Endothelial cell of umbilical vein (primary cell): ENCODE results near the gene CD93. TPM values are rescaled to one million over a fixed set of nuclear protein-coding genes. Genes with fewer than 3 reads are reported as not detected.

Source experiments
- BruUV-seq: library from RNA; stranded (reverse); fragments of 400-500 nt; replicated peaks from 2 replicates; lab custom pipeline; 2021; lab: Mats Ljungman, UMichigan
- CTCF ChIA-PET: fragments of 300-600, 350-600 bp; sonication (Branson Sonifier 250); formaldehyde crosslinking; loops from one replicate; lab custom pipeline; 2021; ENCODE audit warnings: antibody characterized with exemption, inconsistent platforms; lab: Charles Lee
- POLR2A ChIA-PET: fragments of 300-600, 350-600 bp; sonication (Branson Sonifier 250); formaldehyde crosslinking; loops from one replicate; lab custom pipeline; 2021; ENCODE audit warnings: antibody characterized with exemption, inconsistent platforms; lab: Charles Lee
- DNase-seq: peaks from one replicate; pipeline ENCODE4 v3.0.0-alpha.2; 2011; ENCODE audit warnings: low read depth, low spot score
- FAIRE-seq: peaks from 2 replicates; lab custom pipeline; 2011; peaks lifted over from hg19 to GRCh38; lab: Jason Lieb, UNC
- H2AFZ ChIP-seq: 2 replicates; pipeline ENCODE4 v1.6.0; 2012; ENCODE audit warnings: low read depth, low read length, control low read depth, inconsistent platforms
- H3K27ac ChIP-seq: 2 replicates; pipeline ENCODE4 v1.5.1; 2011; ENCODE audit warnings: low read depth, mild to moderate bottlenecking, control low read depth, low read length, moderate library complexity; ENCODE audit not compliant: insufficient read depth
- H3K27me3 ChIP-seq, 2 experiments: 2 replicates each; pipeline versions ENCODE4 v1.6.0 to v1.6.1; 2011; ENCODE audit warnings: low read length in 2 of 2, mixed read lengths in 1 of 2; ENCODE audit not compliant: control insufficient read depth in 2 of 2, insufficient read depth in 2 of 2
- H3K36me3 ChIP-seq, 2 experiments: 2 replicates in 1 of 2; 3 replicates in 1 of 2; pipeline ENCODE4 v1.5.1; 2011; ENCODE audit warnings: low read length in 2 of 2, mild to moderate bottlenecking in 1 of 2, moderate library complexity in 1 of 2; ENCODE audit not compliant: control insufficient read depth in 2 of 2, insufficient read depth in 2 of 2; ENCODE audit errors: extremely low read depth in 1 of 2
- H3K4me1 ChIP-seq: 3 replicates; pipeline ENCODE4 v1.5.1; 2011; ENCODE audit warnings: mild to moderate bottlenecking, low read length; ENCODE audit not compliant: control insufficient read depth, insufficient read depth; ENCODE audit errors: extremely low read depth
- H3K4me2 ChIP-seq: 2 replicates; pipeline ENCODE4 v1.6.1; 2011; ENCODE audit warnings: low read length, control low read depth, mixed read lengths; ENCODE audit not compliant: insufficient read depth
- H3K4me3 ChIP-seq, 3 experiments: fragments of 200-600 bp in 1 of 3; sonication (generic), shearing (Covaris generic) in 1 of 3; replicated peaks in 1 of 3; 2 replicates each; pipeline ENCODE4 v1.5.1; 2011 to 2016; ENCODE audit warnings: control low read depth in 3 of 3, low read length in 3 of 3, mild to moderate bottlenecking in 2 of 3, inconsistent platforms in 1 of 3, low read depth in 1 of 3, moderate library complexity in 1 of 3; ENCODE audit not compliant: insufficient read depth in 1 of 3
- H3K79me2 ChIP-seq: 2 replicates; pipeline ENCODE4 v1.6.0; 2012; ENCODE audit warnings: low read length, inconsistent platforms; ENCODE audit not compliant: control insufficient read depth, insufficient read depth
- H3K9ac ChIP-seq: replicated peaks from 2 replicates; pipeline ENCODE3; 2011; ENCODE audit warnings: low read length, control low read depth; ENCODE audit not compliant: insufficient read depth; ENCODE audit errors: extremely low read depth
- H3K9me1 ChIP-seq: replicated peaks from 3 replicates; pipeline ENCODE4 v1.6.0; 2011; ENCODE audit warnings: mild to moderate bottlenecking, low read length; ENCODE audit not compliant: control insufficient read depth, insufficient read depth; ENCODE audit errors: extremely low read depth
- H3K9me3 ChIP-seq: replicated peaks from 2 replicates; pipeline ENCODE4 v1.5.1; 2012; ENCODE audit warnings: low read length, inconsistent platforms; ENCODE audit not compliant: control insufficient read depth, insufficient read depth
- H4K20me1 ChIP-seq: replicated peaks from 2 replicates; pipeline ENCODE3; 2011; ENCODE audit warnings: mild to moderate bottlenecking, low read length; ENCODE audit not compliant: control insufficient read depth, insufficient read depth; ENCODE audit errors: extremely low read depth
- CTCF ChIP-seq, 2 donors: IDR thresholded peaks; 1 replicate in 1 of 2; 2 replicates in 1 of 2; pipeline ENCODE4 v1.5.1; 2011; ENCODE audit warnings: low read length in 2 of 2, mild to moderate bottlenecking in 2 of 2, moderate library complexity in 2 of 2, control low read depth in 1 of 2, inconsistent platforms in 1 of 2, low read depth in 1 of 2; ENCODE audit not compliant: insufficient read depth in 1 of 2; ENCODE audit errors: extremely low read depth in 1 of 2
- EZH2 ChIP-seq: IDR thresholded peaks from 2 replicates; pipeline ENCODE4 v1.6.1; 2012; ENCODE audit warnings: borderline replicate concordance, low read depth, mild to moderate bottlenecking, moderate library complexity, low read length, inconsistent platforms; ENCODE audit not compliant: severe bottlenecking
- FOS ChIP-seq: IDR thresholded peaks from 2 replicates; pipeline ENCODE4 v1.6.1; 2011; ENCODE audit warnings: mild to moderate bottlenecking, low read length, moderate library complexity, borderline replicate concordance; ENCODE audit not compliant: insufficient read depth
- GATA2 ChIP-seq: IDR thresholded peaks from 2 replicates; pipeline ENCODE4 v1.7.0; 2011; ENCODE audit warnings: low read depth, mild to moderate bottlenecking, moderate library complexity, mixed read lengths, low read length; ENCODE audit not compliant: insufficient read length, insufficient read depth
- JUN ChIP-seq: IDR thresholded peaks from 2 replicates; pipeline ENCODE4 v1.6.1; 2011; ENCODE audit warnings: borderline replicate concordance, low read depth; ENCODE audit not compliant: insufficient read length, insufficient read depth
- MAX ChIP-seq: IDR thresholded peaks from 2 replicates; pipeline ENCODE4 v1.6.1; 2011; ENCODE audit not compliant: insufficient read depth, insufficient read length
- MYC ChIP-seq: IDR thresholded peaks from one replicate; pipeline ENCODE4 v1.6.1; 2011; ENCODE audit warnings: mild to moderate bottlenecking, low read depth, low read length
- POLR2A ChIP-seq: IDR thresholded peaks from 2 replicates; pipeline ENCODE4 v1.6.1; 2012; ENCODE audit warnings: low read depth, mild to moderate bottlenecking, control low read depth, low read length
- POLR2AphosphoS5 ChIP-seq: IDR thresholded peaks from 2 replicates; pipeline ENCODE4 v1.6.1; 2012; ENCODE audit warnings: low read depth, mild to moderate bottlenecking, control low read depth, low read length, moderate library complexity; ENCODE audit not compliant: insufficient read depth
- dilution Hi-C: fragments of 300-500 bp; cut with MboI; formaldehyde crosslinking; loops from one replicate; pipeline ENCODE4 v1.15.0; 2019; ENCODE audit warnings: low sequenced_read_pairs; ENCODE audit not compliant: extremely low pct_ligation_motif_present
- intact Hi-C: fragments of 100-400 bp; cut with micrococcal nuclease; formaldehyde crosslinking; loops from one replicate; pipeline ENCODE4 v1.10.0; 2022
- polyA plus RNA-seq, 4 experiments: library from polyadenylated mRNA; depleted of rRNA in 3 of 4; stranded (reverse) in 3 of 4; unstranded in 1 of 4; fragments of >200 nt; gene quantifications; 2 replicates each; pipeline versions ENCODE4 v1.2.1 to v1.2.3, GENCODE V29; 2011 to 2012; ENCODE audit warnings: missing spikeins in 1 of 4
- total RNA-seq: library from RNA; stranded (reverse); gene quantifications from 2 replicates; pipeline ENCODE4 v1.2.3, GENCODE V29; 2021

The CD93 gene
- total and polyA plus RNA-seq, 2 donors (not counting 3 experiments of a cell fraction or from before 2014, with no cell fraction given) = 180 to 413 TPM

- intact Hi-C loops = no loop called here
- no peaks in the 10 kb centered on the region for H3K9me1 ChIP-seq
- H3K79me2 ChIP-seq = no peaks in the 10 kb centered on the region
- H3K9ac ChIP-seq = no peak overlapping the region
- H3K27ac ChIP-seq = no peak overlapping the region
- no peaks in the 10 kb centered on the region for H4K20me1 ChIP-seq
- H3K27me3 ChIP-seq = no peaks in the 10 kb centered on the region
- ChIA-PET POLR2A (no interaction called here), CTCF (interaction anchor here (1.0 to 1.8 kb wide), 4 partner anchors 11 to 117 kb away, joined by 3 to 6 read pairs (median 4); no protein-coding TSS in a partner anchor)
- no peaks in the 10 kb centered on the region for H3K9me3 ChIP-seq
- no peak overlapping the region for H3K4me3 ChIP-seq
- H3K4me2 ChIP-seq = no peak overlapping the region
- BruUV-seq = no TSS peak
- FAIRE-seq (no peak), DNase-seq (no peak)
- dilution Hi-C loops = no loop called here
- TF ChIP-seq FOS (no peak), MYC (no peak), POLR2A (no peak), CTCF (IDR thresholded peaks at IDR 0.05; ENCODE audit: extremely low read depth in 1 of 2, insufficient read depth in 1 of 2, low read depth in 1 of 2, low read length in 2 of 2) (no peak), GATA2 (no peak), POLR2AphosphoS5 (no peak), JUN (no peak), MAX (no peak), EZH2 (no peak)
- H2AFZ ChIP-seq = no peak overlapping the region
- H3K4me1 ChIP-seq = peaks cover 8% of the 10 kb centered on the region
- no peaks in the 10 kb centered on the region for H3K36me3 ChIP-seq
Observed at GRCh38 chr20:23117738-23118137, 31.6 kb upstream of the CD93 start.
